Measurements from ENCODE around the gene CDKN2D. TPM values are rescaled to one million over a fixed set of nuclear protein-coding genes. Genes with fewer than 3 reads are reported as not detected.
A peak's percentile ranks its signal among the peaks of the same experiment; 100 is the strongest.

The CDKN2D gene
- total and polyA plus RNA-seq, 4 donors = 11.8 to 23.0 (median 18.5) TPM

DNA sequence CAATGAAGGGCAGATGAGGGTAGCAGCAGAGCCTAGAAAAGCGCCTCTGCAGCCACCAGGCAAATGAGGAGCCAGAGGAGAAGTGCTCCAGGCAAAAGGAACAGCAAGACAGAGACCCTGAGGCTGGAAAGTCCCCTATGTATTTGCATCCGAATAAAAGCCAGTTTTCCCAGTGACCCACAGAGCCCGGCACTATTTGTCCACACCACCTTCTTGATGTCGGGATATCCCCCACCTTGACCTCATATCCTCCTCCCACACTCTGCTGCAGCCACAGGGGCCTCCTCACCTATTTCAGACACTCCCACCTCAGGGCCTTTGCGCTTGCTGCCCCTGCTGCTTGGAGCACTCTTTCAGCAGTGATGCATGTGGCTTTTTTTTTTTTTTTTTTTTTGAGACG, 18.4 kb downstream of the CDKN2D start:
- Histone ChIP-seq H3K27ac (ENCODE audit: low read depth in 1 of 2, low read length in 2 of 2) (no peak overlapping the region), H3K4me3 (ENCODE audit: low read length in 2 of 2) (no peak overlapping the region), H3K9me3 (ENCODE audit: control insufficient read depth, low read length) (no peaks in the 10 kb centered on the region), H3K36me3 (ENCODE audit: control insufficient read depth in 1 of 2, insufficient read depth in 2 of 2, low read length in 1 of 2) (no peaks in the 10 kb centered on the region), H3K4me1 (ENCODE audit: control insufficient read depth in 1 of 2, insufficient read depth in 2 of 2, low read length in 2 of 2) (no peaks in the 10 kb centered on the region), H3K27me3 (ENCODE audit: control insufficient read depth in 1 of 2, insufficient read depth in 2 of 2, low read length in 1 of 2) (no peaks in the 10 kb centered on the region)
- DNase-seq = no peak
- 93 to 98% methylated on average over 5 to 6 of the region's 6 CpGs for WGBS, 2 donors
- no peak for ATAC-seq (ENCODE audit: low FRiP score)
- intact Hi-C loops (cut with DNase I) = no loop called here

- WGBS, 2 donors = 86 to 87% methylated on average over 7 of the region's 7 CpGs
Observed at GRCh38 chr19:10549733-10550132, 19.0 kb downstream of the CDKN2D start.

GRCh38 chr19:10548746-10549276, 20.0 kb downstream of the CDKN2D start:
- WGBS, 2 donors = 95% methylated on average over 18 of the region's 18 CpGs
- no peak for ATAC-seq (ENCODE audit: low FRiP score)
- H3K36me3 ChIP-seq (ENCODE audit: control insufficient read depth in 1 of 2, insufficient read depth in 2 of 2, low read length in 1 of 2) = no peaks in the 10 kb centered on the region

More at GRCh38 chr19:10549733-10550132, 19.0 kb downstream of the CDKN2D start:
- Histone ChIP-seq H3K27me3 (ENCODE audit: control insufficient read depth in 1 of 2, insufficient read depth in 2 of 2, low read length in 1 of 2) (no peaks in the 10 kb centered on the region), H3K4me3 (ENCODE audit: low read length in 2 of 2) (no peak overlapping the region), H3K36me3 (ENCODE audit: control insufficient read depth in 1 of 2, insufficient read depth in 2 of 2, low read length in 1 of 2) (no peaks in the 10 kb centered on the region), H3K4me1 (ENCODE audit: control insufficient read depth in 1 of 2, insufficient read depth in 2 of 2, low read length in 2 of 2) (no peaks in the 10 kb centered on the region), H3K9me3 (ENCODE audit: control insufficient read depth, low read length) (no peaks in the 10 kb centered on the region), H3K27ac (ENCODE audit: low read depth in 1 of 2, low read length in 2 of 2) (no peak overlapping the region)
- no peak for DNase-seq
- intact Hi-C loops (cut with DNase I) = no loop called here
- ATAC-seq (ENCODE audit: low FRiP score) = no peak

DNA sequence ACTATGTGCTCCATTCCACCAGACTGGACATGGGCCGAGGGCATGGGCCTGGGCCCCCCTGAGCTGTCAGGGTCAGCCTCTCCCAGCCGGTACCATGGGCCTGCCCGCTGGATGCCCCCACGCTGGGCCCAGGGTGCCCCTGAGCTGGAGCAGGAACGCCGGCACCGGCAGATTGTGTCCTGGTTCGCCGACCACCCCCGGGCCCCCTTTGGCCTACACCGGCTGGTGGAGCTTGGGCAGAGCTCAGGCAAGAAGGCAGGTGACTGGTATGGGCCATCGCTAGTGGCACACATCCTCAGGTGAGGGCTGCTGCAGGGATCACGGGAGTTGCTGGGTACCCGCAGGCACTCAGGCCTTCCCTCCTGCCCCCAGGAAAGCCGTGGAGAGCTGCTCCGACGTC, 22.0 kb downstream of the CDKN2D start:
- H3K4me1 ChIP-seq (ENCODE audit: control insufficient read depth in 1 of 2, insufficient read depth in 2 of 2, low read length in 2 of 2) = no peaks in the 10 kb centered on the region
- 90 to 93% methylated on average over 17 of the region's 17 CpGs for WGBS, 2 donors
- H3K27ac ChIP-seq (ENCODE audit: low read depth in 1 of 2, low read length in 2 of 2) = no peak overlapping the region
- intact Hi-C loops (cut with DNase I) = no loop called here
- no peak overlapping the region for H3K4me3 ChIP-seq (ENCODE audit: low read length in 2 of 2)
- H3K36me3 ChIP-seq (ENCODE audit: control insufficient read depth in 1 of 2, insufficient read depth in 2 of 2, low read length in 1 of 2) = no peaks in the 10 kb centered on the region
- DNase-seq = no peak
- no peak for ATAC-seq (ENCODE audit: low FRiP score)
- no peaks in the 10 kb centered on the region for H3K9me3 ChIP-seq (ENCODE audit: control insufficient read depth, low read length)
- no peaks in the 10 kb centered on the region for H3K27me3 ChIP-seq (ENCODE audit: control insufficient read depth in 1 of 2, insufficient read depth in 2 of 2, low read length in 1 of 2)

More at GRCh38 chr19:10548746-10549276, 20.0 kb downstream of the CDKN2D start:
- H3K4me3 ChIP-seq (ENCODE audit: low read length in 2 of 2) = no peak overlapping the region
- no peak for DNase-seq
- H3K9me3 ChIP-seq (ENCODE audit: control insufficient read depth, low read length) = no peaks in the 10 kb centered on the region
- H3K27me3 ChIP-seq (ENCODE audit: control insufficient read depth in 1 of 2, insufficient read depth in 2 of 2, low read length in 1 of 2) = no peaks in the 10 kb centered on the region
- no peak overlapping the region for H3K27ac ChIP-seq (ENCODE audit: low read depth in 1 of 2, low read length in 2 of 2)
- H3K4me1 ChIP-seq (ENCODE audit: control insufficient read depth in 1 of 2, insufficient read depth in 2 of 2, low read length in 2 of 2) = no peaks in the 10 kb centered on the region
- intact Hi-C loops (cut with DNase I) = no loop called here

DNA sequence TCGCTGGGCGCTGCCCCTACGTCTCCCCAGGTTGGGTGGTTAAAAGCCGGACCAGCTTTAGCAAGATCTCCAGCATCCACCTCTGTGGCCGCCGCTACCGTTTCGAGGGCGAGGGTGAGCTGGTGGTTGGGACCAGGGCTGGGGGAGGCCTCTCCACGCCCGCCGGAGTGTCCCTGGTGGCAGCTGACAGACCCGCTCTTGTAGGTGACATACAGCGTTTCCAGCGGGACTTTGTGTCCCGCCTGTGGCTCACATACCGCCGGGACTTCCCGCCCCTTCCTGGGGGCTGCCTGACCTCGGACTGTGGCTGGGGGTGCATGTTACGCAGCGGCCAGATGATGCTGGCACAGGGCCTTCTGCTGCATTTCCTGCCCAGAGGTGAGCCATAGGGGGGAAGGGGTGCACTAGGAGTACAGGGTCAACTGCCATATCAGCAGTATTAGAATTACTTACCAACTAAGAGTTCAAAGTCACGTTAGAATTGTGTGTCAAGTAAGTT, 24.0 kb downstream of the CDKN2D start:
- WGBS, 2 donors = 25 to 32% methylated on average over 23 of the region's 23 CpGs
- Histone ChIP-seq H3K4me1 (ENCODE audit: control insufficient read depth in 1 of 2, insufficient read depth in 2 of 2, low read length in 2 of 2) (no peaks in the 10 kb centered on the region), H3K9me3 (ENCODE audit: control insufficient read depth, low read length) (no peaks in the 10 kb centered on the region), H3K27ac (ENCODE audit: low read depth in 1 of 2, low read length in 2 of 2) (no peak overlapping the region), H3K27me3 (ENCODE audit: control insufficient read depth in 1 of 2, insufficient read depth in 2 of 2, low read length in 1 of 2) (no peaks in the 10 kb centered on the region), H3K36me3 (ENCODE audit: control insufficient read depth in 1 of 2, insufficient read depth in 2 of 2, low read length in 1 of 2) (no peaks in the 10 kb centered on the region), H3K4me3 (ENCODE audit: low read length in 2 of 2) (peak overlapping the region in 1 of 2 donors; percentile 85)
- no peak for ATAC-seq (ENCODE audit: low FRiP score)
- intact Hi-C loops (cut with DNase I) = no loop called here
- no peak for DNase-seq

- H3K27me3 ChIP-seq (ENCODE audit: control insufficient read depth in 1 of 2, insufficient read depth in 2 of 2, low read length in 1 of 2) = no peaks in the 10 kb centered on the region
- H3K9me3 ChIP-seq (ENCODE audit: control insufficient read depth, low read length) = no peaks in the 10 kb centered on the region
- DNase-seq (peak in 1 of 2 donors; percentile 75), ATAC-seq (ENCODE audit: low FRiP score) (no peak)
- no peak overlapping the region for H3K27ac ChIP-seq (ENCODE audit: low read depth in 1 of 2, low read length in 2 of 2)
- WGBS, 2 donors = 13 to 15% methylated on average over 22 of the region's 22 CpGs
- intact Hi-C loops (cut with DNase I) = no loop called here
- H3K4me3 ChIP-seq (ENCODE audit: low read length in 2 of 2) = peak overlapping the region; percentile 85 to 94
- no peaks in the 10 kb centered on the region for H3K4me1 ChIP-seq (ENCODE audit: control insufficient read depth in 1 of 2, insufficient read depth in 2 of 2, low read length in 2 of 2)
- no peaks in the 10 kb centered on the region for H3K36me3 ChIP-seq (ENCODE audit: control insufficient read depth in 1 of 2, insufficient read depth in 2 of 2, low read length in 1 of 2)
Observed at GRCh38 chr19:10544242-10544752, 24.5 kb downstream of the CDKN2D start.

GRCh38 chr19:10543420-10544241, 25.1 kb downstream of the CDKN2D start, which contains the start of gene ATG4D:
ATG4D (plus strand) TSS chr19:10543904; CDS start chr19:10544091, 187 bp downstream.
- no peaks in the 10 kb centered on the region for H3K27me3 ChIP-seq (ENCODE audit: control insufficient read depth in 1 of 2, insufficient read depth in 2 of 2, low read length in 1 of 2)
- no peaks in the 10 kb centered on the region for H3K4me1 ChIP-seq (ENCODE audit: control insufficient read depth in 1 of 2, insufficient read depth in 2 of 2, low read length in 2 of 2)
- H3K36me3 ChIP-seq (ENCODE audit: control insufficient read depth in 1 of 2, insufficient read depth in 2 of 2, low read length in 1 of 2) = no peaks in the 10 kb centered on the region
- 1% methylated on average over 61 to 79 of the region's 79 CpGs for WGBS, 2 donors
- DNase-seq (peak; percentile 83 to 92), ATAC-seq (ENCODE audit: low FRiP score) (peak; percentile 90)
- H3K9me3 ChIP-seq (ENCODE audit: control insufficient read depth, low read length) = no peaks in the 10 kb centered on the region
- peak within 1 kb of the TSS; percentile 85 to 94 for H3K4me3 ChIP-seq (ENCODE audit: low read length in 2 of 2)
- peak within 1 kb of the TSS in 1 of 2 donors; percentile 55 for H3K27ac ChIP-seq (ENCODE audit: low read depth in 1 of 2, low read length in 2 of 2)
- intact Hi-C loops (cut with DNase I) = no loop called here

DNA sequence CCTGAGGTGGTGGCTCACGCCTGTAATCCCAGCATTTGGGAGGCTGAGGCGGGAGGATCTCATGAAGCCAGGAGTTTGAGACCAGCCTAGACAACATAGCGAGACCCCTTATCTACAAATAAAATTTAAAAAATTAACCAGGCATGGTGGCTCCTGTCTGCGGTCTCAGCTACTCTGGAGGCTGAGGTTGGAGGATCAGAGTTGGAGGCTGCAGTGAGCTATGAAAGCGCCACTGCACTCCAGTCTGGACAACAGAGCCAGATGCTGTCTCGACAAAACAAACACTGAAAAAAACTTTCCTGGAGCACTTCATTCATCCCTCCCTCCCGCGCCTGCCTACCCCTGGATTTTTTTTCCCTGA, 25.7 kb downstream of the CDKN2D start:
- Histone ChIP-seq H3K4me3 (ENCODE audit: low read length in 2 of 2) (peak overlapping the region in 1 of 2 donors; percentile 94), H3K36me3 (ENCODE audit: control insufficient read depth in 1 of 2, insufficient read depth in 2 of 2, low read length in 1 of 2) (no peaks in the 10 kb centered on the region), H3K9me3 (ENCODE audit: control insufficient read depth, low read length) (no peaks in the 10 kb centered on the region), H3K4me1 (ENCODE audit: control insufficient read depth in 1 of 2, insufficient read depth in 2 of 2, low read length in 2 of 2) (no peaks in the 10 kb centered on the region), H3K27ac (ENCODE audit: low read depth in 1 of 2, low read length in 2 of 2) (no peak overlapping the region), H3K27me3 (ENCODE audit: control insufficient read depth in 1 of 2, insufficient read depth in 2 of 2, low read length in 1 of 2) (no peaks in the 10 kb centered on the region)
- WGBS, 2 donors = 48% methylated on average over 8 of the region's 8 CpGs
- DNase-seq (no peak), ATAC-seq (ENCODE audit: low FRiP score) (no peak)
- intact Hi-C loops (cut with DNase I) = no loop called here
